ACC112 (cell line): ENCODE results near the gene SLC27A2.

Experiments
- H2AFZ ChIP-seq: fragments of 200-600 bp; sonication (generic); one replicate; pipeline ENCODE4 v1.6.0; 2017; ENCODE audit warnings: antibody characterized with exemption, low read length; ENCODE audit not compliant: unreplicated experiment
- H3K27ac ChIP-seq: fragments of 200-600 bp; sonication (generic); 2 replicates; pipeline ENCODE4 v1.5.1; 2014; ENCODE audit warnings: low read depth, mild to moderate bottlenecking, antibody characterized with exemption, low read length, moderate library complexity
- H3K27me3 ChIP-seq: fragments of 200-600 bp; sonication (generic); 2 replicates; pipeline ENCODE4 v1.6.1; 2014; ENCODE audit warnings: mild to moderate bottlenecking, antibody characterized with exemption, low read length, moderate library complexity, mixed read lengths; ENCODE audit not compliant: insufficient read depth
- H3K36me3 ChIP-seq: fragments of 200-600 bp; sonication (generic); 2 replicates; pipeline ENCODE4 v1.6.1; 2016; ENCODE audit warnings: mild to moderate bottlenecking, antibody characterized with exemption, low read length, moderate library complexity, mixed read lengths; ENCODE audit not compliant: insufficient read depth
- H3K4me1 ChIP-seq: fragments of 200-600 bp; sonication (generic); one replicate; pipeline ENCODE4 v1.6.1; 2016; ENCODE audit warnings: low read length, mixed read lengths; ENCODE audit not compliant: insufficient read depth, unreplicated experiment, control insufficient read depth
- H3K4me3 ChIP-seq: fragments of 200-600 bp; sonication (generic); 2 replicates; pipeline ENCODE4 v1.5.1; 2014; ENCODE audit warnings: mild to moderate bottlenecking, low read depth, low read length
- H3K79me2 ChIP-seq: fragments of 200-600 bp; sonication (generic); one replicate; pipeline ENCODE4 v1.6.0; 2016; ENCODE audit warnings: low read length; ENCODE audit not compliant: control insufficient read depth, unreplicated experiment, insufficient read depth

SLC27A2 gene

DNA sequence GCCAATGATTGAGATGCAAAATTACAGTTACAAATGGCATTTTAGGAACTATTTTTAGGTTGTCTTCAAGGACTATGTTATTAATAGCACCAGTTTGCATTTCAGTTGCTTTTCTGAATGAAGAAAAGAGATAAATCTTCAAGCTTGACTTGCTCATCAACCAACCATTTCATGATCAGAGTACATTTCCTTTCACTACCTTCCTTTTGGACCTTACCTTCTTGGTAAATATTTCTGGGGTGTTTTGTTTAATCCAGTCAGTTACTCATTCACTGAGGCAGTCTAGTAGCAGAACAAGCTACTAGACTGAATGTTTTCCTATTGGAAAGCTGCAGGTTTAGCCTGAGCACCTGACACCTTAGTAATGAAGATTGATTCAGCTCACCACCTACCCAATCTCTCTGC lies 8.2 kb downstream of the SLC27A2 start:
- Histone ChIP-seq H3K36me3 (no peaks in the 10 kb centered on the region), H3K79me2 (no peaks in the 10 kb centered on the region), H3K4me1 (no peaks in the 10 kb centered on the region), H3K27me3 (0 out of 2 replicates have a peak, but pooled peaks cover 3% of the 10 kb centered on the region), H3K27ac (no peak overlapping the region), H2AFZ (no peak overlapping the region), H3K4me3 (no peak overlapping the region)

DNA sequence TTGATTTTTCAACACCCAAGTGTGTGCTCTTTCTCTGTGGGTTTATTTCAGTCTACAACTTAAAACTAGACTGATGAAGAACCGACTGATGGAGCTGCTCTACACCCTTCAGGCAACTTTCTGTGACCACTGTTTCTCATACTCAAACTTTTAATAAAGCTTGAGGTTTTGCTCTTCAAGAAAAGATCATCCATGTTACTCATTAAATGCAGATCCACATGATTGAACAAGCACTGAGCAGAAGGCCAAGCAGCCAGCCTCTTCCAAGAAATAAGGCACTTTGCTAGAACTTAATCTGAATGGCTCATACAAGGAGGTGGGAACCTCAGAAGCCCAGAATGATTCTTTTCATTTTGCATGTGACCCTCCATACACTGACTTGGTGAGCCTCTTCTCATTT lies 8.7 kb downstream of the SLC27A2 start:
- H3K4me1 ChIP-seq: no peaks in the 10 kb centered on the region
- H3K79me2 ChIP-seq: no peaks in the 10 kb centered on the region
- no peak overlapping the region for H3K27ac ChIP-seq

GRCh38 chr15:50192164-50192563 lies 10.2 kb downstream of the SLC27A2 start:
- Histone ChIP-seq H3K79me2 (no peaks in the 10 kb centered on the region), H3K36me3 (no peaks in the 10 kb centered on the region), H3K27me3 (0 out of 2 replicates have a peak, but pooled peaks cover 3% of the 10 kb centered on the region), H3K4me3 (no peak overlapping the region), H3K4me1 (no peaks in the 10 kb centered on the region), H3K27ac (no peak overlapping the region), H2AFZ (no peak overlapping the region)

More for the DNA sequence above, 8.7 kb downstream of the SLC27A2 start:
- Histone ChIP-seq H2AFZ (no peak overlapping the region), H3K27me3 (0 out of 2 replicates have a peak, but pooled peaks cover 3% of the 10 kb centered on the region), H3K36me3 (no peaks in the 10 kb centered on the region), H3K4me3 (no peak overlapping the region)

DNA sequence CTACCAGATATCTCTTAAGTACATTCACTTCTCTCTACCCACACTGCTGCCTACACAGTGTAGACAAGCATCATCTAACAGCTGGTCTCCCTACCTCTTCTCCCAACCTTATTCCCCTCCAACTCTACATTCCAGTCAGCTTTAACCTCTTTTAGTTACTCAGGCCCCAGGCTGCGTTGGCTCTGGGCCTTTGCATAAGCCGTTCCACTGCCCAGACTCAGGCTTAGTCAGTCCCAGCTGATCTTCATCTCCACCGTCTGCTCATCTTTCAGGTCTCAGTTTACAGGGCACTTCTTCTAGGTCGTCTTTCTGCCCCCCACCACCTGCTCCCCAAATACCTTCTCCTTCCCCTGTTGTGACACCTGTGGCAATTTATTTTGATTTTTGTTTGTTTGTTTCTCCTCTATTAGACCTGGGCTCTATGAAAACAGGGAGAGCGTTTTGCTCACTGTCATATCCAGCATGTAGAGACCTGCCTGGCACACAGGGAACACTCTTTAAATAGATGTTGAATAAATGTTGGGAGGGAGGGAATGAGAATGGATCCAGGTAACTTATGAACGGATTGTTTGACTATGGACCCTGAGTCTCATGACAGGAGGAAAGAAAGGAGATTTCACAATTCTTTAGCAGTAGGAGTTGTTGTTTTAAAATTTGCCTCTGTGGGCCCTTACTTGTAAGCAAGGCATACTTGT lies 11.1 kb downstream of the SLC27A2 start:
- H3K27me3 ChIP-seq: no peaks in the 10 kb centered on the region
- H3K27ac ChIP-seq: no peak overlapping the region
- H3K4me1 ChIP-seq: no peaks in the 10 kb centered on the region
- H3K36me3 ChIP-seq: no peaks in the 10 kb centered on the region
- no peak overlapping the region for H2AFZ ChIP-seq
- H3K79me2 ChIP-seq: no peaks in the 10 kb centered on the region
- H3K4me3 ChIP-seq: no peak overlapping the region

DNA sequence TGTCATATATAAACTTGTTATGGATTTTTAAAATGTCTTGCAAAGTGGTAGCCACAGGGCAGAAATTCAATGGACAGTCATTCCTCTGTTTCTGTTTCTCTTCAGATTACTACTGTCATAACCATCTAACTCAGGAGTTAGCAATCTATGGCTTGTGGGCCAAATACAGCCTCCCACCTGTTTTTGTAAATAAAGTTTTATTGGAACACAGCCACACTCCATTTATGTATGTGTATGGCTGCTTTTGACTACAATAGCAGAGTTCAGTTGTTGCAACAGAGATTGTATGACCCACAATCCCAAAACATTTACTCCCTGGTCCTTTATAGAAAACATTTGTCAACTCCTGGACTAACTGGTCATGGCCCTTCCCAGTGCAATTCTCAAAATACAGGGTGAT lies 20.0 kb downstream of the SLC27A2 start:
- no peaks in the 10 kb centered on the region for H3K27me3 ChIP-seq
- H3K27ac ChIP-seq: no peak overlapping the region
- no peaks in the 10 kb centered on the region for H3K79me2 ChIP-seq
- no peaks in the 10 kb centered on the region for H3K36me3 ChIP-seq
- H2AFZ ChIP-seq: no peak overlapping the region
- no peak overlapping the region for H3K4me3 ChIP-seq
- H3K4me1 ChIP-seq: no peaks in the 10 kb centered on the region

DNA sequence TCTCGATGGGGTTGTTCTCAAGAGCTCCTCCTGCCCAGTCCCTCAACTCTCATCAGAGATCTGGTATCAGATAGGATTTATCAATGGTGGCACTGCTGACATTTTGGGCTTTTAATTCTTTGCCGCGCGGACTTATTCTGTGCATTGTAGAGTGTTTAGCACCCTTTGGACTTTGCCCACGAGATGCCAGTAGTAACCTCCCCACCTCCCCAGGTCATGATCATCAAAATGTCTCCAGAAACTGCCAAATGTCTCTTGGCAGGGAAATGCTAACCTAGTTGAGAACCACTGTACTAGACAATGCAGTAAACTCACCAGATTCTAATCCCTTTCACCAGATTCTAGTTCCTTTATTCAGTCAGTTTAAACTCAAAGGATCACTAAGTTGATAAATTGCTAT lies 24.0 kb downstream of the SLC27A2 start:
- Histone ChIP-seq H3K27ac (no peak overlapping the region), H3K4me1 (no peaks in the 10 kb centered on the region), H3K4me3 (no peak overlapping the region), H3K79me2 (no peaks in the 10 kb centered on the region), H2AFZ (no peak overlapping the region), H3K27me3 (no peaks in the 10 kb centered on the region), H3K36me3 (no peaks in the 10 kb centered on the region)

- Histone ChIP-seq H3K4me1 (no peaks in the 10 kb centered on the region), H3K79me2 (no peaks in the 10 kb centered on the region), H3K4me3 (no peak overlapping the region), H2AFZ (no peak overlapping the region), H3K36me3 (no peaks in the 10 kb centered on the region), H3K27me3 (0 out of 2 replicates have a peak, but pooled peaks cover 7% of the 10 kb centered on the region), H3K27ac (no peak overlapping the region)
Measured at GRCh38 chr15:50209809-50210208, 27.8 kb downstream of the SLC27A2 start.

GRCh38 chr15:50210462-50211157 lies 28.6 kb downstream of the SLC27A2 start:
- H3K27ac ChIP-seq: no peak overlapping the region
- H3K4me1 ChIP-seq: no peaks in the 10 kb centered on the region
- no peak overlapping the region for H2AFZ ChIP-seq
- 0 out of 2 replicates have a peak, but pooled peaks cover 7% of the 10 kb centered on the region for H3K27me3 ChIP-seq
- no peaks in the 10 kb centered on the region for H3K36me3 ChIP-seq
- no peaks in the 10 kb centered on the region for H3K79me2 ChIP-seq
- H3K4me3 ChIP-seq: no peak overlapping the region

- Histone ChIP-seq H3K36me3 (no peaks in the 10 kb centered on the region), H3K79me2 (no peaks in the 10 kb centered on the region), H3K27me3 (peaks cover 17% of the 10 kb centered on the region), H3K4me3 (no peak overlapping the region), H2AFZ (peak overlapping the region; percentile 26), H3K4me1 (no peaks in the 10 kb centered on the region), H3K27ac (no peak overlapping the region)
Measured at GRCh38 chr15:50218291-50218690, 36.3 kb downstream of the SLC27A2 start.

GRCh38 chr15:50218691-50219090 lies 36.7 kb downstream of the SLC27A2 start:
- H3K79me2 ChIP-seq: no peaks in the 10 kb centered on the region
- peak overlapping the region; percentile 26 for H2AFZ ChIP-seq
- H3K27ac ChIP-seq: no peak overlapping the region
- H3K27me3 ChIP-seq: peaks cover 17% of the 10 kb centered on the region
- H3K4me3 ChIP-seq: no peak overlapping the region
- H3K36me3 ChIP-seq: no peaks in the 10 kb centered on the region
- no peaks in the 10 kb centered on the region for H3K4me1 ChIP-seq

DNA sequence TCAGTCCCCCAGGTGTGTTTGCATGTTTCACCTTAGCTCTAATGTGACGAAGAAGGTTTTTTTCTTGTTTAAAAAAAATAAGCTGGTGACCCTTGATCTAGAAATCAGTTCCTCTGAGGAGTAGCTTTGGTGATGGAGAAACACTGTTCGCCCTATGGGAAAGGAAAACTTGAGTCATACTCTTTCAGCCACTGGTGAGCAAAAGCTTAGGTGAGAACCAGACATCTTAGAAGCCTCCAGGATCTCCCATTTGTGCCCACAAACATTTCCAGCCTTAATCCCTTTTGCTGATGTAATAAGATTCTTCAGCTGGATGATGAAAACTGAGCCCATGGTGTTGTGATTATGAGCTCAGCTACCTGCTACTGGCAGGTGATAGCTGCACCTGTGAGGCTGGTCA lies 37.8 kb downstream of the SLC27A2 start:
- Histone ChIP-seq H3K27me3 (peaks cover 10% of the 10 kb centered on the region), H3K36me3 (no peaks in the 10 kb centered on the region), H3K79me2 (no peaks in the 10 kb centered on the region), H3K4me3 (no peak overlapping the region), H3K27ac (no peak overlapping the region), H2AFZ (no peak overlapping the region), H3K4me1 (no peaks in the 10 kb centered on the region)
